ENCODE data around the gene TRMT10C.
"Not testable (repeated sequence)": the region's sequence is repeated elsewhere in the genome, so short reads cannot be mapped to it uniquely, and the experiment has no call there.

TRMT10C gene

GRCh38 chr3:101536266-101536665, 25.4 kb upstream of the TRMT10C start:
- Histone ChIP-seq H3K36me3 (ENCODE audit: control insufficient read depth, insufficient read depth, low read length) (no peaks in the 10 kb centered on the region), H3K4me3 (replicated peaks; ENCODE audit: low read depth, low read length) (no peak overlapping the region), H3K27me3 (replicated peaks; ENCODE audit: control insufficient read depth, insufficient read depth, low read length) (no peaks in the 10 kb centered on the region)
- no peak for DNase-seq (ENCODE audit: extremely low read depth, insufficient read length)
- TF ChIP-seq CTCF (IDR thresholded peaks at IDR 0.05; ENCODE audit: insufficient read depth, low read length, poor library complexity, severe bottlenecking): no peak

- not testable (repeated sequence) for H3K27me3 ChIP-seq (replicated peaks; ENCODE audit: control insufficient read depth, insufficient read depth, low read length); DNase-seq (ENCODE audit: extremely low read depth, insufficient read length); H3K36me3 ChIP-seq (ENCODE audit: control insufficient read depth, insufficient read depth, low read length); H3K4me3 ChIP-seq (replicated peaks; ENCODE audit: low read depth, low read length)
These were observed 24.7 kb upstream of the TRMT10C start for GRCh38 chr3:101536955-101537354.

GRCh38 chr3:101542957-101543356, 18.7 kb upstream of the TRMT10C start:
- TF ChIP-seq CTCF (IDR thresholded peaks at IDR 0.05; ENCODE audit: insufficient read depth, low read length, poor library complexity, severe bottlenecking): no peak

GRCh38 chr3:101544161-101544850, 17.4 kb upstream of the TRMT10C start:
- DNase-seq (ENCODE audit: extremely low read depth, insufficient read length): no peak
- Histone ChIP-seq H3K27me3 (replicated peaks; ENCODE audit: control insufficient read depth, insufficient read depth, low read length) (no peaks in the 10 kb centered on the region), H3K4me3 (replicated peaks; ENCODE audit: low read depth, low read length) (no peak overlapping the region), H3K36me3 (ENCODE audit: control insufficient read depth, insufficient read depth, low read length) (no peaks in the 10 kb centered on the region)
- TF ChIP-seq CTCF (IDR thresholded peaks at IDR 0.05; ENCODE audit: insufficient read depth, low read length, poor library complexity, severe bottlenecking): no peak

More at GRCh38 chr3:101542957-101543356, 18.7 kb upstream of the TRMT10C start:
- no peaks in the 10 kb centered on the region for H3K36me3 ChIP-seq (ENCODE audit: control insufficient read depth, insufficient read depth, low read length)
- DNase-seq (ENCODE audit: extremely low read depth, insufficient read length): no peak
- H3K4me3 ChIP-seq (replicated peaks; ENCODE audit: low read depth, low read length): no peak overlapping the region
- no peaks in the 10 kb centered on the region for H3K27me3 ChIP-seq (replicated peaks; ENCODE audit: control insufficient read depth, insufficient read depth, low read length)

GRCh38 chr3:101548527-101549105, 13.1 kb upstream of the TRMT10C start:
- no peaks in the 10 kb centered on the region for H3K27me3 ChIP-seq (replicated peaks; ENCODE audit: control insufficient read depth, insufficient read depth, low read length)
- H3K4me3 ChIP-seq (replicated peaks; ENCODE audit: low read depth, low read length): no peak overlapping the region
- H3K36me3 ChIP-seq (ENCODE audit: control insufficient read depth, insufficient read depth, low read length): no peaks in the 10 kb centered on the region
- no peak for TF ChIP-seq CTCF (IDR thresholded peaks at IDR 0.05; ENCODE audit: insufficient read depth, low read length, poor library complexity, severe bottlenecking)
- DNase-seq (ENCODE audit: extremely low read depth, insufficient read length): no peak

GRCh38 chr3:101549473-101549872, 12.2 kb upstream of the TRMT10C start:
- H3K4me3 ChIP-seq (replicated peaks; ENCODE audit: low read depth, low read length): no peak overlapping the region
- H3K27me3 ChIP-seq (replicated peaks; ENCODE audit: control insufficient read depth, insufficient read depth, low read length): no peaks in the 10 kb centered on the region
- no peak for TF ChIP-seq CTCF (IDR thresholded peaks at IDR 0.05; ENCODE audit: insufficient read depth, low read length, poor library complexity, severe bottlenecking)
- DNase-seq (ENCODE audit: extremely low read depth, insufficient read length): no peak
- H3K36me3 ChIP-seq (ENCODE audit: control insufficient read depth, insufficient read depth, low read length): no peaks in the 10 kb centered on the region

GRCh38 chr3:101551359-101552081, 10.1 kb upstream of the TRMT10C start:
- not testable (repeated sequence) for H3K36me3 ChIP-seq (ENCODE audit: control insufficient read depth, insufficient read depth, low read length); DNase-seq (ENCODE audit: extremely low read depth, insufficient read length); H3K27me3 ChIP-seq (replicated peaks; ENCODE audit: control insufficient read depth, insufficient read depth, low read length); H3K4me3 ChIP-seq (replicated peaks; ENCODE audit: low read depth, low read length)

GRCh38 chr3:101553381-101553780, 8.3 kb upstream of the TRMT10C start:
- not testable (repeated sequence) for H3K4me3 ChIP-seq (replicated peaks; ENCODE audit: low read depth, low read length); DNase-seq (ENCODE audit: extremely low read depth, insufficient read length)

More at GRCh38 chr3:101553381-101553780, 8.3 kb upstream of the TRMT10C start:
- not testable (repeated sequence) for H3K36me3 ChIP-seq (ENCODE audit: control insufficient read depth, insufficient read depth, low read length); H3K27me3 ChIP-seq (replicated peaks; ENCODE audit: control insufficient read depth, insufficient read depth, low read length)

All from GM06990 (cell line).